OCI-LY3 (cell line): ENCODE data around the gene RHBDD1.

Source experiments
- CTCF ChIP-seq: fragments of 200-600, 300-600 bp; sonication (generic); IDR thresholded peaks from 2 replicates; pipeline ENCODE4 v1.5.1; 2014; ENCODE audit warnings: antibody characterized with exemption, low read length, low read depth
- EZH2phosphoT487 ChIP-seq: fragments of 200-600 bp; shearing (Covaris generic); IDR thresholded peaks from 2 replicates; pipeline ENCODE4 v1.6.1; 2018; ENCODE audit warnings: antibody characterized with exemption, mixed run types, low read depth

- TF ChIP-seq CTCF (no peak), EZH2phosphoT487 (no peak)
Observed at GRCh38 chr2:226882606-226883005, 46.8 kb downstream of the RHBDD1 start.
